GM19463 (cell line): ENCODE results near the gene SPP1.
"Not testable (repeated sequence)": the region's sequence is repeated elsewhere in the genome, so short reads cannot be mapped to it uniquely, and the experiment has no call there.

Experiments used
- ATAC-seq: cut with Tn5 transposase; IDR thresholded peaks from one replicate; pipeline ENCODE4 v1.9.1; 2021; ENCODE audit warnings: mild to moderate bottlenecking, moderate library complexity; ENCODE audit not compliant: unreplicated experiment

Gene SPP1

GRCh38 chr4:88017516-88018297, 42.2 kb downstream of the SPP1 start:
- ATAC-seq: no peak

DNA sequence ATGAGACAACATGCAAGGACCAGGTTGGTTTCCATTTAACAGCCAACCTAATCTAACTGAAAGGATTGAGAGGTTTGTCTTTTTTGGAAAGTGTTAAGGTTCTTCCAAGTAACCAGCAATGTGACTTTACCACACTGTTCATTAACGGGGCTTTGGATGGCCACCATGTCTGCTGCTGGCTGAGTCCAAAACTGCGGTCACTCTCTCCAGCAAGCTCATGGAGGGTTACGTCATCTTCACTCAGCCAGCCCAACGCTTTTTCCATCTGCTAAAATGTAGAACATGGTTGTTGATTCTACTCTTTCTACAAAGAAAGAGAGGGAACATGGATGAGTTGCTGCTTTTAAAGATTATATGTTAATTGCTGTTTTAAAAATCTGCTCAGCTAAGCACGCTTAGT, 43.0 kb downstream of the SPP1 start:
- no peak for ATAC-seq

- no peak for ATAC-seq
Observed at GRCh38 chr4:88021824-88022223, 46.3 kb downstream of the SPP1 start.

- no peak for ATAC-seq
Observed at GRCh38 chr4:88022289-88022688, 46.8 kb downstream of the SPP1 start.

- ATAC-seq: not testable (repeated sequence)
Observed at GRCh38 chr4:88025868-88026661, 50.6 kb downstream of the SPP1 start.

- ATAC-seq: no peak
Observed at GRCh38 chr4:88027611-88028608, 52.4 kb downstream of the SPP1 start.

DNA sequence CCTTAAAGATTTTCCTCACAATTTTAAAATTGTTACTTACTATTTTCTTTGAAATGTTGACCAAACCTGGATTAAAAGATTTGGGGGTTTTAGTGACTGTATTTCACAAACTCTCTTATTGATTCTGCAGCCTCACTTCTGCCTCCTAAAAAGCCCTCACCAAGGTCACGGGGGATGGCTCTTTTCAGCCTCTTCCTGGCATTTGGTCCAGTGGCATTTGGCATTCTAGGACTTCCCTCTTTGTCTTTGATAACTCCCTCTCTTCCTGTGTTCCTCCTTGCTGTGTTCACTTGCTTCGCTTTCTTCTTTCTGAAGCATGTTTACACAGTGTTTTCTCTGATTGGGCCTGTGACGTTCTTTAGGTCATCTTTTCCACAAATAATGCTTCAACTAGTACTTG, 53.4 kb downstream of the SPP1 start:
- ATAC-seq: no peak

DNA sequence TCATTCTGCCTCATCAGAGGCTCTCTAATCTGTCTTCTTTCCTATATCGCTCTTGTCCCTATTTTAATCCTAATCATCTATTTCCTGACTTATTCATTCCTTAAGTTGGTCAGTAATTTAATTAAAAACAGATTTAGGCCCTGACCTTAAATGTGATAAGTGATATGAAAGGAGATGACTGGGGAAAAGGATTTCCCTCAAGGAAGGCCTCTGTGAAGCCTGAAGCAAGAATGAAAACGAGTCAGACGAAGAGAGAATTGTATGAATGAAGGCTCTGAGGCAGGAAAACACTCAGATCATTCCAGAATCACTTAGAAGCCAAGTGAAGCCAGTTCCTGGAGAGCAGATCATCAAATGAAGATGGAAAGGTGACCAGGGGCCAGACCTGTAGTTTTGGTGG, 54.0 kb downstream of the SPP1 start:
- ATAC-seq: no peak

DNA sequence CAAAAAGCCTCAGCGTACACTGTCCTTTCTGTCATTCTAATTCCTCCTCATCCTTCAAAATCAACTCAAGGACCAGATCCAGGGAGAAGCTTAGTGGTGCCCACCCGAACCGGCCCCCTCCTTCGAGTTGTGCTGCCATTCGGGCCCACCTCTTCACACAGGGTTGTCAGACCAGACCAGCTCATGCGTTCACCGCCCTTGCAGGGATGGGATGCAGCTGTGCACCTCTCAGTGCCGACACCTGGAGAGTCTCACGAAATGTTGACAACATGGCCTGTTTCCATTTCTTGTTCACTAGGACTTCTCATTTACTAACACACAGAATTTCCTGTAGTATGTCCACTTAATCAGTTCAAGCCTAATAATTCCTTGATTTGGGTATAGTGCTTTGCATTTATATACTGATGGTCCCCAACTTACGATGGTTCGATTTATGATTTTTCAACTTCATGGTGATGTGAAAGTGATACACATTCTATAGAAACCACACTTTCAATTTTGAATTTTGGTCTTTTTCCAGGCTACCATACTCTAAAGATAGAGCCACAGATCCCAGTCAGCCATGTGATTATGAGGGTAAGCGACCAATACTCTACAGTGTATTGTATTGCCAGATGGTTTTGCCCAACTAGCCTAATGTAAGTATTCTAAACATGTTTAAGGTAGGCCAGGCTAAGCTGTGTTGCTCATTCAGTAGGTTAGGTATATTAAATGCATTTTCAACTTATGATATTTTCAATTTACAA, 55.2 kb downstream of the SPP1 start:
- ATAC-seq: no peak
